Keratinocyte (primary cell): ENCODE results near the gene CCDC197.

Experiments used
- EZH2 ChIP-seq: IDR thresholded peaks from one replicate; pipeline ENCODE4 v1.6.1; 2012; ENCODE audit warnings: inconsistent platforms, mild to moderate bottlenecking, low read length, moderate library complexity
- TF ChIP-seq, protein P1 (sequence below), 3 experiments: IDR thresholded peaks in 1 of 3; conservative IDR thresholded peaks in 1 of 3; optimal IDR thresholded peaks in 1 of 3; 2 replicates in 2 of 3; 3 replicates in 1 of 3; pipeline versions ENCODE3 to v1.5.1; 2011; ENCODE audit warnings: low read length in 3 of 3, mild to moderate bottlenecking in 3 of 3, moderate library complexity in 2 of 3, control low read depth in 1 of 3, inconsistent platforms in 1 of 3; ENCODE audit not compliant: insufficient read depth in 2 of 3; ENCODE audit errors: extremely low read depth in 1 of 3

DNA sequence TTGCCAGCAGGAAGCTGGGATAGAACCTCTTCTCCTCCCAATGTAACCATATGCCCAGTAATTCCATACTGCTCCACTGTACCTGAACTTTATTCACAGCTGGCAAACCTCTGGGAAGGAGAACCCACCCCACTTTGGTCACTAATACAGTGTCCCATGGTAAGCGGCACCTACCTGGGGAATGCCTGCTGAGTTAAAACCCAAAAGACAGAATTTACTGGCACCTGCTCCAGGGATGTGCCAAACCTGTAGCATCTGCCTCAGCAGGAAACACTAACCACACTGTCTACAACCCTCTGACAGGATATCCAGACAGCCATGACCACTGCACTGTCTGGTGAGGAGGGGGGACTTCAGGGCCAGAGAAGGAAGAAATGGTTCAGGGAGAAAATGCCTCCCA, 57.3 kb downstream of the CCDC197 start:
- TF ChIP-seq, protein P1, sequence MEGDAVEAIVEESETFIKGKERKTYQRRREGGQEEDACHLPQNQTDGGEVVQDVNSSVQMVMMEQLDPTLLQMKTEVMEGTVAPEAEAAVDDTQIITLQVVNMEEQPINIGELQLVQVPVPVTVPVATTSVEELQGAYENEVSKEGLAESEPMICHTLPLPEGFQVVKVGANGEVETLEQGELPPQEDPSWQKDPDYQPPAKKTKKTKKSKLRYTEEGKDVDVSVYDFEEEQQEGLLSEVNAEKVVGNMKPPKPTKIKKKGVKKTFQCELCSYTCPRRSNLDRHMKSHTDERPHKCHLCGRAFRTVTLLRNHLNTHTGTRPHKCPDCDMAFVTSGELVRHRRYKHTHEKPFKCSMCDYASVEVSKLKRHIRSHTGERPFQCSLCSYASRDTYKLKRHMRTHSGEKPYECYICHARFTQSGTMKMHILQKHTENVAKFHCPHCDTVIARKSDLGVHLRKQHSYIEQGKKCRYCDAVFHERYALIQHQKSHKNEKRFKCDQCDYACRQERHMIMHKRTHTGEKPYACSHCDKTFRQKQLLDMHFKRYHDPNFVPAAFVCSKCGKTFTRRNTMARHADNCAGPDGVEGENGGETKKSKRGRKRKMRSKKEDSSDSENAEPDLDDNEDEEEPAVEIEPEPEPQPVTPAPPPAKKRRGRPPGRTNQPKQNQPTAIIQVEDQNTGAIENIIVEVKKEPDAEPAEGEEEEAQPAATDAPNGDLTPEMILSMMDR (optimal IDR thresholded peaks at IDR 0.05 in 1 of 3, IDR thresholded peaks at IDR 0.05 in 1 of 3, conservative IDR thresholded peaks at IDR 0.05 in 1 of 3; ENCODE audit: extremely low read depth in 1 of 3, insufficient read depth in 2 of 3, low read length in 3 of 3): no peak
- TF ChIP-seq EZH2: no peak
